Panc1 (cell line): Measurements from ENCODE around the gene ADGRE3. TPM values are rescaled to one million over a fixed set of nuclear protein-coding genes. Genes with fewer than 3 reads are reported as not detected.

ENCODE experiments used
- ATAC-seq: fragments of 200-7000 bp; cut with Tn5 transposase; 2 replicates; pipeline ENCODE4 v1.9.1; 2020; ENCODE audit warnings: mild to moderate bottlenecking, moderate library complexity
- BruUV-seq: library from RNA; stranded (reverse); fragments of 400-500 nt; replicated peaks from 2 replicates; lab custom pipeline; 2021; lab: Mats Ljungman, UMichigan
- CTCF ChIA-PET: fragments of 300-600 bp; sonication (Branson Sonifier 250); formaldehyde crosslinking; loops from one replicate; lab custom pipeline; 2022; ENCODE audit warnings: antibody characterized with exemption; lab: Charles Lee
- POLR2A ChIA-PET: fragments of 300-600 bp; sonication (Branson Sonifier 250); formaldehyde crosslinking; loops from one replicate; lab custom pipeline; 2022; ENCODE audit warnings: antibody characterized with exemption; lab: Charles Lee
- DNase-seq: peaks from one replicate; pipeline ENCODE4 v3.0.0-alpha.2; 2010; ENCODE audit warnings: low read depth, low spot score
- H3K27ac ChIP-seq: 2 replicates; pipeline ENCODE4 v1.5.1; 2011; ENCODE audit warnings: mild to moderate bottlenecking, low read length, inconsistent platforms
- H3K27me3 ChIP-seq: fragments of 200-500 bp; sonication (Bioruptor generic); 2 replicates; pipeline ENCODE4 v1.6.0; 2014; ENCODE audit warnings: low read length, inconsistent platforms; ENCODE audit not compliant: control insufficient read depth, insufficient read depth
- H3K36me3 ChIP-seq: fragments of 200-500 bp; sonication (Bioruptor generic); 2 replicates; pipeline ENCODE4 v1.5.1; 2014; ENCODE audit warnings: inconsistent platforms, mild to moderate bottlenecking, low read length, moderate library complexity; ENCODE audit not compliant: control insufficient read depth, insufficient read depth
- H3K4me1 ChIP-seq: 2 replicates; pipeline ENCODE4 v1.5.1; 2011; ENCODE audit warnings: inconsistent platforms, mild to moderate bottlenecking, low read length, moderate library complexity; ENCODE audit not compliant: control insufficient read depth, insufficient read depth
- H3K4me3 ChIP-seq, 2 experiments: 2 replicates each; pipeline ENCODE4 v1.5.1; 2011 to 2012; ENCODE audit warnings: low read depth in 2 of 2, low read length in 2 of 2, mild to moderate bottlenecking in 2 of 2, inconsistent platforms in 1 of 2, moderate library complexity in 1 of 2
- H3K9me3 ChIP-seq: fragments of 200-500 bp; sonication (Bioruptor generic); 2 replicates; pipeline ENCODE4 v1.5.1; 2014; ENCODE audit warnings: low read depth, mild to moderate bottlenecking, inconsistent platforms, low read length, moderate library complexity; ENCODE audit not compliant: control insufficient read depth, insufficient read depth
- CTCF ChIP-seq: fragments of 450-650 bp; IDR thresholded peaks from 2 replicates; pipeline ENCODE4 v1.5.1; 2017; ENCODE audit warnings: mild to moderate bottlenecking
- POLR2AphosphoS5 ChIP-seq: IDR thresholded peaks from 2 replicates; pipeline ENCODE4 v1.6.1; 2012; ENCODE audit warnings: mild to moderate bottlenecking, low read depth, low read length, moderate library complexity
- SIN3A ChIP-seq: IDR thresholded peaks from 2 replicates; pipeline ENCODE4 v1.6.1; 2012; ENCODE audit warnings: low read depth, mild to moderate bottlenecking, low read length, moderate library complexity, borderline replicate concordance; ENCODE audit not compliant: insufficient read depth
- TCF7L2 ChIP-seq: IDR thresholded peaks from 2 replicates; pipeline ENCODE4 v1.6.1; 2011; ENCODE audit warnings: mild to moderate bottlenecking, low read depth, low read length, inconsistent platforms
- in situ Hi-C: cut with HindIII; loops from 2 replicates; pipeline ENCODE4 v1.10.0; 2016; ENCODE audit warnings: low sequenced_read_pairs, low pct_unique_long_range_greater_than_20kb
- intact Hi-C: fragments of 100-400 bp; cut with micrococcal nuclease; formaldehyde crosslinking; loops from one replicate; pipeline ENCODE4 v1.10.0; 2022; ENCODE audit not compliant: unreplicated experiment
- total RNA-seq: library from RNA; stranded (reverse); gene quantifications from one replicate; pipeline ENCODE4 v1.2.1, GENCODE V29; 2021; ENCODE audit not compliant: unreplicated experiment
- TF ChIP-seq, protein P1 (sequence below), 2 experiments: IDR thresholded peaks; 2 replicates each; pipeline ENCODE4 v1.6.1; 2011 to 2012; ENCODE audit warnings: low read depth in 2 of 2, control low read depth in 1 of 2, low read length in 1 of 2, mild to moderate bottlenecking in 1 of 2, moderate library complexity in 1 of 2; ENCODE audit not compliant: insufficient read depth in 1 of 2

The ADGRE3 gene
- total RNA-seq, 1 experiment from 2014 or later: not detected

- Histone ChIP-seq H3K4me1 (no peaks in the 10 kb centered on the region), H3K27ac (no peak overlapping the region), H3K36me3 (no peaks in the 10 kb centered on the region), H3K27me3 (peaks cover 2% of the 10 kb centered on the region; the same call in 1 of the 2 replicates), H3K4me3 (no peak overlapping the region), H3K9me3 (no peaks in the 10 kb centered on the region)
- ChIA-PET POLR2A (no interaction called here), CTCF (no interaction called here)
- TF ChIP-seq POLR2AphosphoS5: no peak
- intact Hi-C loops (loop anchor here (5.0 kb wide), 1 partner anchor 100 kb away; no protein-coding TSS in a partner anchor), in situ Hi-C loops (no loop called here)
- BruUV-seq: no TSS peak
- DNase-seq (no peak), ATAC-seq (no peak)
Measured at GRCh38 chr19:14677464-14677863, 2.8 kb upstream of the ADGRE3 start.

DNA sequence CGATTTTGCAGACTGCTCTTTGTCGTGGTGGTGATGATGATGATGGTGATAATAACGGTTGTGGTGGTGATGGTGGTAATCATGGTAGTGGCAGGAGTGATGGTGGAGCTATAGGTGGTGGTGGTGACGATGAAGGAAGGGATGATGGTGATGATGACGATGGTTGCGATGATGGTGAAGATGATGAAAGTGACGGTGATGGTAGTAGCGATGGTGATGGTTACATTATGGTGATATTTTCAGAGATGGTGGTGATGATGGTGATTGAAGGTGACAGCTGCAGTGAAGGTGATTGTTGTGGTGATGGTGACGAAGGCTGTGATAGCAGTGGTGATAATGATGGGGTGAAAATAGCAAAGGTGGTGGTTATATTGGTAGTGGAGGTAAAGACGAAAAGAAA lies 2.1 kb upstream of the ADGRE3 start:
- TF ChIP-seq CTCF (no peak), POLR2AphosphoS5 (no peak), SIN3A (no peak), TCF7L2 (no peak)
- TF ChIP-seq, protein P1, sequence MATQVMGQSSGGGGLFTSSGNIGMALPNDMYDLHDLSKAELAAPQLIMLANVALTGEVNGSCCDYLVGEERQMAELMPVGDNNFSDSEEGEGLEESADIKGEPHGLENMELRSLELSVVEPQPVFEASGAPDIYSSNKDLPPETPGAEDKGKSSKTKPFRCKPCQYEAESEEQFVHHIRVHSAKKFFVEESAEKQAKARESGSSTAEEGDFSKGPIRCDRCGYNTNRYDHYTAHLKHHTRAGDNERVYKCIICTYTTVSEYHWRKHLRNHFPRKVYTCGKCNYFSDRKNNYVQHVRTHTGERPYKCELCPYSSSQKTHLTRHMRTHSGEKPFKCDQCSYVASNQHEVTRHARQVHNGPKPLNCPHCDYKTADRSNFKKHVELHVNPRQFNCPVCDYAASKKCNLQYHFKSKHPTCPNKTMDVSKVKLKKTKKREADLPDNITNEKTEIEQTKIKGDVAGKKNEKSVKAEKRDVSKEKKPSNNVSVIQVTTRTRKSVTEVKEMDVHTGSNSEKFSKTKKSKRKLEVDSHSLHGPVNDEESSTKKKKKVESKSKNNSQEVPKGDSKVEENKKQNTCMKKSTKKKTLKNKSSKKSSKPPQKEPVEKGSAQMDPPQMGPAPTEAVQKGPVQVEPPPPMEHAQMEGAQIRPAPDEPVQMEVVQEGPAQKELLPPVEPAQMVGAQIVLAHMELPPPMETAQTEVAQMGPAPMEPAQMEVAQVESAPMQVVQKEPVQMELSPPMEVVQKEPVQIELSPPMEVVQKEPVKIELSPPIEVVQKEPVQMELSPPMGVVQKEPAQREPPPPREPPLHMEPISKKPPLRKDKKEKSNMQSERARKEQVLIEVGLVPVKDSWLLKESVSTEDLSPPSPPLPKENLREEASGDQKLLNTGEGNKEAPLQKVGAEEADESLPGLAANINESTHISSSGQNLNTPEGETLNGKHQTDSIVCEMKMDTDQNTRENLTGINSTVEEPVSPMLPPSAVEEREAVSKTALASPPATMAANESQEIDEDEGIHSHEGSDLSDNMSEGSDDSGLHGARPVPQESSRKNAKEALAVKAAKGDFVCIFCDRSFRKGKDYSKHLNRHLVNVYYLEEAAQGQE (IDR thresholded peaks at IDR 0.05; ENCODE audit: insufficient read depth in 1 of 2, low read depth in 2 of 2, low read length in 1 of 2): no peak
- no TSS peak for BruUV-seq
- no peak for ATAC-seq
- Histone ChIP-seq H3K27me3 (peaks cover 2% of the 10 kb centered on the region; the same call in 1 of the 2 replicates), H3K27ac (no peak overlapping the region), H3K4me1 (no peaks in the 10 kb centered on the region), H3K4me3 (no peak overlapping the region), H3K9me3 (no peaks in the 10 kb centered on the region), H3K36me3 (no peaks in the 10 kb centered on the region)
- CTCF ChIA-PET: interaction anchor here (0.6 kb wide), 1 partner anchor 32 kb away, joined by 6 read pairs; no protein-coding TSS in a partner anchor
- DNase-seq: no peak
- in situ Hi-C loops (no loop called here), intact Hi-C loops (loop anchor here (5.0 kb wide), 1 partner anchor 99 kb away; no protein-coding TSS in a partner anchor)
- POLR2A ChIA-PET: no interaction called here

GRCh38 chr19:14673088-14673487 lies 1.6 kb downstream of the ADGRE3 start:
- ChIA-PET CTCF (no interaction called here), POLR2A (no interaction called here)
- TF ChIP-seq CTCF (no peak), POLR2AphosphoS5 (no peak), TCF7L2 (no peak), SIN3A (no peak)
- TF ChIP-seq, protein P1 (IDR thresholded peaks at IDR 0.05; ENCODE audit: insufficient read depth in 1 of 2, low read depth in 2 of 2, low read length in 1 of 2): no peak
- H3K9me3 ChIP-seq: no peaks in the 10 kb centered on the region; the same call in 1 of the 2 replicates
- H3K4me1 ChIP-seq: no peaks in the 10 kb centered on the region
- peaks cover 2% of the 10 kb centered on the region; the same call in 1 of the 2 replicates for H3K27me3 ChIP-seq
- ATAC-seq: no peak
- intact Hi-C loops (no loop called here), in situ Hi-C loops (no loop called here)
- no peaks in the 10 kb centered on the region for H3K36me3 ChIP-seq
- no TSS peak for BruUV-seq
- DNase-seq: no peak
- H3K4me3 ChIP-seq: no peak overlapping the region
- no peak overlapping the region for H3K27ac ChIP-seq
